ENCODE results near the gene LRRC74B. TPM values are rescaled to one million over a fixed set of nuclear protein-coding genes. Genes with fewer than 3 reads are reported as not detected.
"Not testable (repeated sequence)": the region's sequence is repeated elsewhere in the genome, so short reads cannot be mapped to it uniquely, and the experiment has no call there.

The LRRC74B gene
- total RNA-seq, 1 donor from 2014 or later = not detected

DNA sequence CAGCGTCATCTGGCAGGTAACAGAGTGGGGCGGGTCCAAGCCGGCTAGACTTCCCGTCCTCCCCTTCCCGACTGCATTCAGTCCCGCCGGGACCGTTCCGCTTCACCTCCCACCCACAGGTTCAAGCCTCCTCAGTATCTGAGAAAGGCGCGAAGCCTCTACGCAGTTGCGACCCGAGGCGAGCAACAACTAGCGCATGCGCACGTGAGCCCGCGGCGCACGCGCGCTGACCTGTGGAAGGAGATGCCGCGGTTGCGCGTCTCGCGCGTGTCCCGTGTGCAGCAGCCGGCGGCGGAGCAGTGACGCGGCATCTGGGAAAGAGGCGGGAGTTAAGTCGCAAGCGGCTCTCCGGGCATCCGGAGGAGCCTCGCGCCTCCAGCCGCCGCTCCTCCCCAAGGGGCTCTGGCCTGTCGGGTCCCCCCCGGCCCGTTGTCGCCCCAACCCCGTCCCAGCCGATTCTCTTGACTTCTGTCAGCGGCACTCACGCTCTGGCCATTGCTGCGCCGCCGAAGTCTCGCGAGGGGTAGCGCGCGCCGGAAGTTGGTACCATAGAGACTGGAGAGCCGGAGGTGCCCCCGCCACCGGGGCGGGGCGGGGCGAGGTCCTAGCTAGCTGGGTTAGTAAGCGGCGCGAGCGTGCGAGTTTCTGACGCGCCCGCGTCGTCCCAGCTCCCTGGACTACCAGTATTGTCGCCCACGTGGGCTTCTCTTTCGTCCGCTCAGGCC lies 44.0 kb upstream of the LRRC74B start, which contains the start of gene THAP7:
Gene THAP7 (minus strand): TSS at position 518 of the 725 bp plus-strand sequence. CDS start 207 bp downstream, at position 311.
- H3K36me3 ChIP-seq = peaks cover 26% of the 10 kb centered on the region
- intact Hi-C loops (cut with DNase I) = no loop called here

GRCh38 chr22:21003782-21004181 lies 42.0 kb upstream of the LRRC74B start:
- Histone ChIP-seq H3K9me3 (no peaks in the 10 kb centered on the region), H3K27ac (no peak overlapping the region), H3K27me3 (no peaks in the 10 kb centered on the region), H3K36me3 (peaks cover 14% of the 10 kb centered on the region), H3K4me1 (peaks cover 27% of the 10 kb centered on the region), H3K4me3 (no peak overlapping the region)
- no peak for DNase-seq
- intact Hi-C loops (cut with DNase I) = no loop called here
- TF ChIP-seq, protein P1, sequence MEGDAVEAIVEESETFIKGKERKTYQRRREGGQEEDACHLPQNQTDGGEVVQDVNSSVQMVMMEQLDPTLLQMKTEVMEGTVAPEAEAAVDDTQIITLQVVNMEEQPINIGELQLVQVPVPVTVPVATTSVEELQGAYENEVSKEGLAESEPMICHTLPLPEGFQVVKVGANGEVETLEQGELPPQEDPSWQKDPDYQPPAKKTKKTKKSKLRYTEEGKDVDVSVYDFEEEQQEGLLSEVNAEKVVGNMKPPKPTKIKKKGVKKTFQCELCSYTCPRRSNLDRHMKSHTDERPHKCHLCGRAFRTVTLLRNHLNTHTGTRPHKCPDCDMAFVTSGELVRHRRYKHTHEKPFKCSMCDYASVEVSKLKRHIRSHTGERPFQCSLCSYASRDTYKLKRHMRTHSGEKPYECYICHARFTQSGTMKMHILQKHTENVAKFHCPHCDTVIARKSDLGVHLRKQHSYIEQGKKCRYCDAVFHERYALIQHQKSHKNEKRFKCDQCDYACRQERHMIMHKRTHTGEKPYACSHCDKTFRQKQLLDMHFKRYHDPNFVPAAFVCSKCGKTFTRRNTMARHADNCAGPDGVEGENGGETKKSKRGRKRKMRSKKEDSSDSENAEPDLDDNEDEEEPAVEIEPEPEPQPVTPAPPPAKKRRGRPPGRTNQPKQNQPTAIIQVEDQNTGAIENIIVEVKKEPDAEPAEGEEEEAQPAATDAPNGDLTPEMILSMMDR (IDR thresholded peaks at IDR 0.05) = no peak
- no peak for ATAC-seq

More for the DNA sequence above, 44.0 kb upstream of the LRRC74B start, which contains the start of gene THAP7:
- Histone ChIP-seq H3K9me3 (no peaks in the 10 kb centered on the region), H3K27me3 (no peaks in the 10 kb centered on the region), H3K27ac (peak within 1 kb of the TSS; percentile 100), H3K4me1 (peaks cover 27% of the 10 kb centered on the region), H3K4me3 (peak within 1 kb of the TSS; percentile 89)
- ATAC-seq = peak; percentile 96
- TF ChIP-seq, protein P1 (IDR thresholded peaks at IDR 0.05) = no peak
- DNase-seq = peak; percentile 99

DNA sequence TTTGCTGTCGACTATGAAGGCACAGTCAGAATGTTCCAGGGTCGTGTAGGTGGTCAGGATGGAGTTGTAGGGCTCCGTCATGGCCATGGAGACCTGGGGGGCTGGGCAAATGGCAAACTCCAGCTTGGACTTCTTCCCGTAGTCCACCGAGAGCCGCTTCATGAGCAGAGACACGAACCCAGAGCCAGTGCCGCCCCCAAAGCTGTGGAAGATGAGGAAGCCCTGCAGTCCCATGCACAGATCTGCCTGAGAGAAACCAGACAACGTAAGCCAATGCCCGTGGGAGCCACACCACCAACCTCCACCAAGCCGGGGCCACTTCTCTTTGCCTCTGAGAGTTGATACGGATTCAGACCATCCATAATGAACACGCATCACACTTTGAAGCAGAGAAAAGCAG lies 36.5 kb upstream of the LRRC74B start:
- DNase-seq; H3K36me3 ChIP-seq; ATAC-seq; H3K27ac ChIP-seq; H3K4me1 ChIP-seq; H3K9me3 ChIP-seq; H3K4me3 ChIP-seq; H3K27me3 ChIP-seq; intact Hi-C loops (cut with DNase I): not testable (repeated sequence)

- no peaks in the 10 kb centered on the region for H3K27me3 ChIP-seq
- intact Hi-C loops (cut with DNase I) = no loop called here
- H3K9me3 ChIP-seq = no peaks in the 10 kb centered on the region
- TF ChIP-seq, protein P1 (IDR thresholded peaks at IDR 0.05) = no peak
- DNase-seq (peak; percentile 65), ATAC-seq (peak; percentile 63)
- H3K4me3 ChIP-seq = no peak overlapping the region
- H3K4me1 ChIP-seq = peaks cover 11% of the 10 kb centered on the region
- no peaks in the 10 kb centered on the region for H3K36me3 ChIP-seq
- no peak overlapping the region for H3K27ac ChIP-seq
These were observed 35.9 kb upstream of the LRRC74B start for GRCh38 chr22:21009638-21010425.

DNA sequence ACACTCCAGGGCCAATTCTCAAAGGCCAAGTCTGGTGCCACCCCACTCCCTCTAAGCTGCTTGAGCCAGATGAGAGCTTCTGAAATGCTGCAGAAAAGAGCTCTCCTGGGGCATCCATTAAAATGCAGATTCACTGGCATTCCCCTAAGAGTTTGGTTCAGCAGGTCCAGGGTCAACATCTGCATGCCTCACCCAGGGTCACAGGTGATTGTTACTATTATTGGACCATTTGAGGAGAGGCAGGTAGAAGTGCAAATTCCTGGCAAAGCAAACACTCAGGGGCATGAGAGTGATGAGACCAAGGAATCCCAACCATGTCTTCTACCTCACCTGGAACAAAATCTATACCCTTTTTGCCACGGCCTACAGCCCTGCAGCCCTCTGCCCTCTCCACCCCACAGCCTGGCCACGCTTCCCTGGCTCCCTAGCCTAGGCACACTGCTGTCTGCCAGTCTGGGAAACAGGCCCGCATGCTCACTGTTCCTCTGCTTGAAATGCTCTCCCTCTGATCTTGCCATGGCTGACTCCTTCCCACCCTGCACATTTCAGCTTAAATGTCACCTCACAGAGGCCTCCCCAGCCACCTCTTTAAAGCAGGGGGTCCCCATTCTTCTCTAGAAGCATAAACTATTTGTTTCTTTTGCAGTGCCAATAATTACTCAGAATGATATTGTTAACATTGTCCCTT lies 35.2 kb upstream of the LRRC74B start:
- Histone ChIP-seq H3K27me3 (no peaks in the 10 kb centered on the region), H3K4me3 (no peak overlapping the region), H3K36me3 (no peaks in the 10 kb centered on the region), H3K27ac (no peak overlapping the region), H3K4me1 (peaks cover 17% of the 10 kb centered on the region), H3K9me3 (no peaks in the 10 kb centered on the region)
- DNase-seq = no peak
- intact Hi-C loops (cut with DNase I) = no loop called here
- TF ChIP-seq, protein P1 (IDR thresholded peaks at IDR 0.05) = no peak
- no peak for ATAC-seq
